GM23248 (cell line): ENCODE results near the gene MS4A4E. TPM values are rescaled to one million over a fixed set of nuclear protein-coding genes. Genes with fewer than 3 reads are reported as not detected.

Source experiments
- DNase-seq: peaks from one replicate; pipeline ENCODE4 v3.0.0-alpha.2; 2015
- H2AFZ ChIP-seq: fragments of 200-600 bp; sonication (generic); 2 replicates; pipeline ENCODE4 v1.6.1; 2016; ENCODE audit warnings: antibody characterized with exemption
- H3F3A ChIP-seq: fragments of 200-600 bp; sonication (generic); 2 replicates; pipeline ENCODE4 v1.6.1; 2016; ENCODE audit warnings: mild to moderate bottlenecking, antibody characterized with exemption, mixed run types; ENCODE audit not compliant: insufficient read depth
- H3K27ac ChIP-seq: fragments of 200-600 bp; sonication (generic); 2 replicates; pipeline ENCODE4 v1.5.1; 2016; ENCODE audit warnings: mild to moderate bottlenecking
- H3K27me3 ChIP-seq: fragments of 200-600 bp; sonication (generic); replicated peaks from 2 replicates; pipeline ENCODE4 v1.6.1; 2016; ENCODE audit warnings: mild to moderate bottlenecking; ENCODE audit not compliant: insufficient read depth
- H3K36me3 ChIP-seq: fragments of 200-600 bp; sonication (generic); 2 replicates; pipeline ENCODE4 v1.6.1; 2016; ENCODE audit warnings: low read depth, mild to moderate bottlenecking
- H3K4me1 ChIP-seq: fragments of 200-600 bp; sonication (generic); 2 replicates; pipeline ENCODE4 v1.6.1; 2016; ENCODE audit warnings: mild to moderate bottlenecking; ENCODE audit not compliant: insufficient read depth
- H3K4me2 ChIP-seq: fragments of 200-600 bp; sonication (generic); one replicate; pipeline ENCODE4 v1.6.1; 2016; ENCODE audit warnings: mild to moderate bottlenecking; ENCODE audit not compliant: unreplicated experiment
- H3K4me3 ChIP-seq: fragments of 200-600 bp; sonication (generic); 2 replicates; pipeline ENCODE4 v1.5.1; 2016; ENCODE audit warnings: mild to moderate bottlenecking
- H3K79me2 ChIP-seq: fragments of 200-600 bp; sonication (generic); 2 replicates; pipeline ENCODE4 v1.6.1; 2016; ENCODE audit warnings: mild to moderate bottlenecking; ENCODE audit not compliant: insufficient read depth
- H3K9ac ChIP-seq: fragments of 200-600 bp; sonication (generic); 2 replicates; pipeline ENCODE4 v1.6.1; 2016; ENCODE audit warnings: mild to moderate bottlenecking
- H3K9me2 ChIP-seq: fragments of 200-600 bp; sonication (generic); 2 replicates; pipeline ENCODE4 v1.6.1; 2016; ENCODE audit warnings: mixed run types, mild to moderate bottlenecking, moderate library complexity; ENCODE audit not compliant: insufficient read depth
- H3K9me3 ChIP-seq: fragments of 200-600 bp; sonication (generic); one replicate; pipeline ENCODE4 v1.6.1; 2017; ENCODE audit warnings: low read depth
- H4K20me1 ChIP-seq: fragments of 200-600 bp; sonication (generic); 2 replicates; pipeline ENCODE4 v1.6.0; 2016; ENCODE audit not compliant: insufficient read depth
- EZH2 ChIP-seq: fragments of 200-600 bp; sonication (generic); IDR thresholded peaks from 2 replicates; pipeline ENCODE4 v1.6.1; 2018; ENCODE audit warnings: antibody characterized with exemption, mild to moderate bottlenecking; ENCODE audit not compliant: insufficient read depth, poor library complexity, severe bottlenecking
- EZH2phosphoT487 ChIP-seq: fragments of 200-600 bp; sonication (generic); IDR thresholded peaks from 2 replicates; pipeline ENCODE4 v1.6.1; 2018; ENCODE audit warnings: antibody characterized with exemption, moderate library complexity, mild to moderate bottlenecking, low read depth; ENCODE audit not compliant: insufficient read depth
- WGBS, 2 experiments: methylation state at CpG; one replicate each; pipeline ENCODE4 v1.1.6; 2015 to 2017; ENCODE audit warnings: low lambda C conversion rate in 2 of 2, low coverage in 1 of 2; ENCODE audit errors: missing lambda C conversion rate in 2 of 2; 5-methylcytosine and 5-hydroxymethylcytosine counted together
- in situ Hi-C: fragments of 300-500 bp; cut with MboI; formaldehyde crosslinking; loops from 2 replicates; pipeline ENCODE4 v1.15.0; 2020
- polyA plus RNA-seq: library from polyadenylated mRNA; unstranded; fragments of >200 nt; fragmentation: Nextera tagmentation; extraction: Ambion mirVana; gene quantifications from 2 replicates; pipeline ENCODE4 v1.2.1, GENCODE V29; 2016
- total RNA-seq: library from RNA; depleted of rRNA; stranded (reverse); fragments of >200 nt; shearing (Covaris generic); gene quantifications from 2 replicates; pipeline ENCODE4 v1.2.3, GENCODE V29; 2014

Gene MS4A4E
- total and polyA plus RNA-seq, 2 experiments from 2014 or later, result not detected

DNA sequence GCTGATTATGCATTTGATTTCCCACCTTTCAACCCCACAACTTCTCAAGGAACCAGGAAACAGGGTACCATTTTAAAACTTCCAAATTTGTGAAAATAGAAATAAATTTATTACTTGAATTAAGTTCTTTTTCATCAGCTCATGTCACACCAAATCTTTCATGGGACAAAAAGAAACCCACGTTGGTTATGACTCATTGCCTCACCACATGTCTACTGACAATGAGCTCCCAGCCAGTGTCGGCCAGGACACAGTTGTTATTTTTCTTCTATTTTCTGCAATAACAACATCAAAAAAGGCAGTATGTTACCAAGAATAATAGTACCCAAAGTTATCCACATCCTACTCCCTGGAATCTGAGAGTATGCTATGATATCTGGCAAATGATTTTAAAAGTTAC, 77.4 kb downstream of the MS4A4E start:
- Histone ChIP-seq H3K27me3 (no peaks in the 10 kb centered on the region), H2AFZ (no peak overlapping the region), H3K9me2 (no peaks in the 10 kb centered on the region), H3F3A (no peaks in the 10 kb centered on the region), H3K9me3 (no peaks in the 10 kb centered on the region), H3K4me1 (no peaks in the 10 kb centered on the region), H3K4me2 (no peak overlapping the region), H3K4me3 (no peak overlapping the region), H3K36me3 (no peaks in the 10 kb centered on the region), H4K20me1 (no peaks in the 10 kb centered on the region), H3K79me2 (no peaks in the 10 kb centered on the region), H3K27ac (no peak overlapping the region), H3K9ac (no peak overlapping the region)
- in situ Hi-C loops, result no loop called here
- TF ChIP-seq EZH2 (no peak), EZH2phosphoT487 (no peak)
- 21 to 29% methylated on average over 2 of the region's 2 CpGs for WGBS, 2 experiments
- no peak for DNase-seq

DNA sequence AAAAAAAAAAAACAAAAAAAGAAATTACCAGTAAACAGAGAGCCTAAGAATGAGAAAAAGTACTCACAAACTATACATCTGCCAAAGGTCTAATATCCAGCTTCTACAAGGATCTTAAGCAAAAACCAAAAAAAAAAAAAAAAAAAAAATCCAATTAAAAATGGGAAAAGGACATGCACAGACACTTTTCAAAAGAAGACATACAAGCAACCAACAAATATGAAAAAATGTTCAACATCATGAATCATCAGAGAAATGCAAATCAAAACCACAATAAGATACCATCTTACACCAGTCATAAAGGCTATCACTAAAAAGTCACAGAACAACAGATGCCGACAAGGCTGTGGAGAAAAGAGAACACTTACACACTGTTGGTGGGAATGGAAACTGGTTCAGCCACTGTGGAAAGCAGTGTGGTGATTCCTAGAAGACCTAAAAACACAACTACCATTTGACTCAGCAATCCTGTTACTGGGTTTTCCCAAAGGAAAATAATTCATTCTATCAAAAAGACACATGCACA, 78.3 kb downstream of the MS4A4E start:
- Histone ChIP-seq H3K79me2 (no peaks in the 10 kb centered on the region), H3K4me3 (no peak overlapping the region), H2AFZ (no peak overlapping the region), H3K4me2 (no peak overlapping the region), H3K4me1 (no peaks in the 10 kb centered on the region), H3K9ac (no peak overlapping the region), H3K36me3 (no peaks in the 10 kb centered on the region), H3K9me3 (no peaks in the 10 kb centered on the region), H3K27ac (no peak overlapping the region), H4K20me1 (no peaks in the 10 kb centered on the region), H3K27me3 (no peaks in the 10 kb centered on the region), H3K9me2 (no peaks in the 10 kb centered on the region), H3F3A (no peaks in the 10 kb centered on the region)
- DNase-seq, result no peak
- 45 to 66% methylated on average over 1 of the region's 1 CpG for WGBS, 2 experiments
- in situ Hi-C loops, result no loop called here
- TF ChIP-seq EZH2, result no peak
- no peak for TF ChIP-seq EZH2phosphoT487

DNA sequence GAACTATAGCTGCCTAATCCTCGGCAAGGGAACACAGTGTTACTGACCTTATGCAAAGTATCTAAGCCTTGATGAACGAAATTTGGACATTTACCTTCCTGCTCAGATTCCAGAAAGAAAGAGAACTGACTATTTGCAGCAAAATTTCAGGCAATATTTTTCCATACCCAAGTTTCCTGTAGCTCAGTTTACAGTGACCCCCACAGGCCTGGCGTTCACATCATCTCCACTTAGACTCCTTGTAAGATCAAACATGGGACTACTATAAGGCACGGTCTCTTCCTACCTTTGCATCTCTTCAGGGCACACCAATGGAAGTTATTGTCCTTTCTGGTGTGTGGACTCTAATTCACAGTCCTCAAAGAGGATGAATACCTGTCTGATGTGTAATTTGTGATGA, 81.2 kb downstream of the MS4A4E start:
- in situ Hi-C loops, result no loop called here

GRCh38 chr11:60161107-60161506, 81.8 kb downstream of the MS4A4E start:
- Histone ChIP-seq H3K4me3 (no peak overlapping the region), H3K27ac (no peak overlapping the region), H3F3A (no peaks in the 10 kb centered on the region), H3K27me3 (no peaks in the 10 kb centered on the region), H3K36me3 (no peaks in the 10 kb centered on the region), H3K4me1 (no peaks in the 10 kb centered on the region), H3K79me2 (no peaks in the 10 kb centered on the region), H3K9ac (no peak overlapping the region), H2AFZ (no peak overlapping the region), H4K20me1 (no peaks in the 10 kb centered on the region), H3K4me2 (no peak overlapping the region), H3K9me3 (no peaks in the 10 kb centered on the region), H3K9me2 (no peaks in the 10 kb centered on the region)
- DNase-seq, result no peak
- WGBS, 2 experiments, result 2 to 4% methylated on average over 2 of the region's 2 CpGs
- no peak for TF ChIP-seq EZH2
- TF ChIP-seq EZH2phosphoT487, result no peak
- in situ Hi-C loops, result no loop called here

More for the DNA sequence above, 81.2 kb downstream of the MS4A4E start:
- H3F3A ChIP-seq, result no peaks in the 10 kb centered on the region
- 13 to 15% methylated on average over 4 of the region's 4 CpGs for WGBS, 2 experiments
- H3K79me2 ChIP-seq, result no peaks in the 10 kb centered on the region
- H3K36me3 ChIP-seq, result no peaks in the 10 kb centered on the region
- TF ChIP-seq EZH2phosphoT487 (no peak), EZH2 (no peak)
- no peaks in the 10 kb centered on the region for H3K9me2 ChIP-seq
- no peak overlapping the region for H3K4me2 ChIP-seq
- DNase-seq, result no peak
- no peaks in the 10 kb centered on the region for H4K20me1 ChIP-seq
- no peak overlapping the region for H2AFZ ChIP-seq
- no peaks in the 10 kb centered on the region for H3K9me3 ChIP-seq
- H3K4me3 ChIP-seq, result no peak overlapping the region
- no peaks in the 10 kb centered on the region for H3K27me3 ChIP-seq
- no peak overlapping the region for H3K9ac ChIP-seq
- H3K27ac ChIP-seq, result no peak overlapping the region
- H3K4me1 ChIP-seq, result no peaks in the 10 kb centered on the region

- Histone ChIP-seq H3K27me3 (no peaks in the 10 kb centered on the region), H3K4me2 (no peak overlapping the region), H3K27ac (no peak overlapping the region), H3K9me2 (no peaks in the 10 kb centered on the region), H3F3A (no peaks in the 10 kb centered on the region), H3K4me3 (no peak overlapping the region), H3K4me1 (no peaks in the 10 kb centered on the region), H3K79me2 (no peaks in the 10 kb centered on the region), H3K9ac (no peak overlapping the region), H3K9me3 (no peaks in the 10 kb centered on the region), H2AFZ (no peak overlapping the region), H4K20me1 (no peaks in the 10 kb centered on the region), H3K36me3 (no peaks in the 10 kb centered on the region)
- in situ Hi-C loops, result no loop called here
- 0% methylated on average over 1 of the region's 1 CpG for WGBS, 2 experiments
- no peak for DNase-seq
- no peak for TF ChIP-seq EZH2phosphoT487
- TF ChIP-seq EZH2, result no peak
Measured at GRCh38 chr11:60159868-60160267, 83.1 kb downstream of the MS4A4E start.
